MM.1S (cell line): Measurements from ENCODE around the gene TJAP1.

Source experiments
- DNase-seq: peaks from one replicate; pipeline ENCODE4 v3.0.0-alpha.2; 2015
- H2AFZ ChIP-seq: fragments of 300-600 bp; sonication (generic); 2 replicates; pipeline ENCODE4 v1.6.0; 2016; ENCODE audit warnings: antibody characterized with exemption, low read length
- H3F3A ChIP-seq: fragments of 300-600 bp; sonication (generic); 2 replicates; pipeline ENCODE4 v1.6.1; 2016; ENCODE audit warnings: mild to moderate bottlenecking, antibody characterized with exemption, low read length, moderate library complexity, mixed read lengths; ENCODE audit not compliant: insufficient read depth
- H3K27ac ChIP-seq: fragments of 300-600 bp; sonication (generic); 2 replicates; pipeline ENCODE4 v1.5.1; 2016; ENCODE audit warnings: mild to moderate bottlenecking, low read length
- H3K27me3 ChIP-seq: fragments of 300-600 bp; sonication (generic); replicated peaks from 2 replicates; pipeline ENCODE4 v1.6.0; 2016; ENCODE audit warnings: low read length; ENCODE audit not compliant: insufficient read depth
- H3K36me3 ChIP-seq: fragments of 300-600 bp; sonication (generic); replicated peaks from 2 replicates; pipeline ENCODE4 v1.6.1; 2016; ENCODE audit warnings: mild to moderate bottlenecking, low read length, mixed read lengths; ENCODE audit not compliant: insufficient read depth
- H3K4me1 ChIP-seq: fragments of 300-600 bp; sonication (generic); 2 replicates; pipeline ENCODE4 v1.6.1; 2016; ENCODE audit warnings: low read length, mixed read lengths
- H3K4me2 ChIP-seq: fragments of 300-600 bp; sonication (generic); 2 replicates; pipeline ENCODE4 v1.6.0; 2016; ENCODE audit warnings: low read depth, low read length
- H3K4me3 ChIP-seq: fragments of 300-600 bp; sonication (generic); 2 replicates; pipeline ENCODE4 v1.5.1; 2016; ENCODE audit warnings: low read length, mixed read lengths
- H3K79me2 ChIP-seq: fragments of 300-600 bp; sonication (generic); 2 replicates; pipeline ENCODE4 v1.6.1; 2016; ENCODE audit warnings: mixed run types, low read length, mixed read lengths
- H3K9ac ChIP-seq: fragments of 300-600 bp; sonication (generic); 2 replicates; pipeline ENCODE4 v1.6.1; 2016; ENCODE audit warnings: low read length, mixed read lengths
- H3K9me2 ChIP-seq: fragments of 300-600 bp; sonication (generic); replicated peaks from 2 replicates; pipeline ENCODE4 v1.6.1; 2016; ENCODE audit warnings: mild to moderate bottlenecking, low read length, mixed read lengths; ENCODE audit not compliant: insufficient read depth
- H3K9me3 ChIP-seq: fragments of 300-600 bp; sonication (generic); replicated peaks from 2 replicates; pipeline ENCODE4 v1.6.1; 2016; ENCODE audit warnings: mild to moderate bottlenecking, low read length, mixed read lengths; ENCODE audit not compliant: insufficient read depth
- H4K20me1 ChIP-seq: fragments of 300-600 bp; sonication (generic); 2 replicates; pipeline ENCODE4 v1.6.1; 2016; ENCODE audit warnings: mild to moderate bottlenecking, low read length, moderate library complexity, mixed read lengths; ENCODE audit not compliant: insufficient read depth
- EZH2 ChIP-seq: fragments of 300-600 bp; sonication (generic); optimal IDR thresholded peaks from 2 replicates; pipeline ENCODE3; 2017; ENCODE audit warnings: low read depth, mild to moderate bottlenecking, antibody characterized with exemption, low read length, mixed read lengths
- EZH2phosphoT487 ChIP-seq: fragments of 300-600 bp; sonication (generic); IDR thresholded peaks from 2 replicates; pipeline ENCODE4 v1.6.1; 2018; ENCODE audit warnings: antibody characterized with exemption, low read length
- TF ChIP-seq, protein P1 (sequence below): fragments of 300-600 bp; sonication (generic); IDR thresholded peaks from 2 replicates; pipeline ENCODE4 v1.5.1; 2016; ENCODE audit warnings: antibody characterized with exemption, low read length, mixed read lengths

TJAP1 gene

DNA sequence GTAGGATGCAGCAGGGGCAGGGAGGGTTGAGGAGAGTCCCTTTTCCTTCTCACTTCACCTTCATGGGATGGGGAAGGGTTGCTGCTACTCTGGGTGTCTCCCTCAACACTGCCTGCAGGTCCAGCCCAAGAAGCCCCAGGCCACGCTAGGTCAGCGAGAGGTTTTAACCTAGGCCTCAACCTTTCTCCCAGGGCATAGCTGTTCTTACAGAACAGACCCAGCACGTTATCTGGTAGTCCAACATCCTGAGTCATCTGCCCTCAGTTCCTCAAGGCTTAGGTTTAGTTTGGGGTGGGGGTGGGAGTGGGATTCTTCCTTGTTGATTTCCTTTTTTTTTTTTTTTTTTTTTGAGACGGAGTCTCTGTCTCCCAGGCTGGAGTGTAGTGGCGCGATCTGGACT is 17.0 kb downstream of the TJAP1 start:
- no peak overlapping the region for H3K9ac ChIP-seq
- no peaks in the 10 kb centered on the region for H3K9me3 ChIP-seq
- H3K9me2 ChIP-seq: no peaks in the 10 kb centered on the region
- H3K27ac ChIP-seq: no peak overlapping the region
- 0 out of 2 replicates have a peak, but pooled peaks cover 3% of the 10 kb centered on the region for H3K36me3 ChIP-seq
- TF ChIP-seq, protein P1, sequence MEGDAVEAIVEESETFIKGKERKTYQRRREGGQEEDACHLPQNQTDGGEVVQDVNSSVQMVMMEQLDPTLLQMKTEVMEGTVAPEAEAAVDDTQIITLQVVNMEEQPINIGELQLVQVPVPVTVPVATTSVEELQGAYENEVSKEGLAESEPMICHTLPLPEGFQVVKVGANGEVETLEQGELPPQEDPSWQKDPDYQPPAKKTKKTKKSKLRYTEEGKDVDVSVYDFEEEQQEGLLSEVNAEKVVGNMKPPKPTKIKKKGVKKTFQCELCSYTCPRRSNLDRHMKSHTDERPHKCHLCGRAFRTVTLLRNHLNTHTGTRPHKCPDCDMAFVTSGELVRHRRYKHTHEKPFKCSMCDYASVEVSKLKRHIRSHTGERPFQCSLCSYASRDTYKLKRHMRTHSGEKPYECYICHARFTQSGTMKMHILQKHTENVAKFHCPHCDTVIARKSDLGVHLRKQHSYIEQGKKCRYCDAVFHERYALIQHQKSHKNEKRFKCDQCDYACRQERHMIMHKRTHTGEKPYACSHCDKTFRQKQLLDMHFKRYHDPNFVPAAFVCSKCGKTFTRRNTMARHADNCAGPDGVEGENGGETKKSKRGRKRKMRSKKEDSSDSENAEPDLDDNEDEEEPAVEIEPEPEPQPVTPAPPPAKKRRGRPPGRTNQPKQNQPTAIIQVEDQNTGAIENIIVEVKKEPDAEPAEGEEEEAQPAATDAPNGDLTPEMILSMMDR: no peak
- TF ChIP-seq EZH2 (no peak), EZH2phosphoT487 (no peak)
- no peak for DNase-seq
- no peaks in the 10 kb centered on the region for H3K27me3 ChIP-seq
- H3K4me1 ChIP-seq: no peaks in the 10 kb centered on the region
- H4K20me1 ChIP-seq: no peaks in the 10 kb centered on the region
- peaks cover 9% of the 10 kb centered on the region; the same call in 1 of the 2 replicates for H3K79me2 ChIP-seq
- H3F3A ChIP-seq: no peaks in the 10 kb centered on the region
- H3K4me3 ChIP-seq: no peak overlapping the region
- no peak overlapping the region for H3K4me2 ChIP-seq
- H2AFZ ChIP-seq: no peak overlapping the region

- Histone ChIP-seq H3K27me3 (no peaks in the 10 kb centered on the region), H3K79me2 (peaks cover 8% of the 10 kb centered on the region; the same call in 1 of the 2 replicates), H3F3A (no peaks in the 10 kb centered on the region), H3K9me2 (no peaks in the 10 kb centered on the region), H2AFZ (no peak overlapping the region), H3K4me3 (no peak overlapping the region), H3K36me3 (0 out of 2 replicates have a peak, but pooled peaks cover 3% of the 10 kb centered on the region), H3K27ac (no peak overlapping the region), H3K4me1 (no peaks in the 10 kb centered on the region), H4K20me1 (no peaks in the 10 kb centered on the region), H3K9ac (no peak overlapping the region), H3K4me2 (no peak overlapping the region), H3K9me3 (no peaks in the 10 kb centered on the region)
- TF ChIP-seq EZH2phosphoT487 (no peak), EZH2 (no peak)
- TF ChIP-seq, protein P1: no peak
- no peak for DNase-seq
These were observed 17.4 kb downstream of the TJAP1 start for GRCh38 chr6:43494766-43495165.

DNA sequence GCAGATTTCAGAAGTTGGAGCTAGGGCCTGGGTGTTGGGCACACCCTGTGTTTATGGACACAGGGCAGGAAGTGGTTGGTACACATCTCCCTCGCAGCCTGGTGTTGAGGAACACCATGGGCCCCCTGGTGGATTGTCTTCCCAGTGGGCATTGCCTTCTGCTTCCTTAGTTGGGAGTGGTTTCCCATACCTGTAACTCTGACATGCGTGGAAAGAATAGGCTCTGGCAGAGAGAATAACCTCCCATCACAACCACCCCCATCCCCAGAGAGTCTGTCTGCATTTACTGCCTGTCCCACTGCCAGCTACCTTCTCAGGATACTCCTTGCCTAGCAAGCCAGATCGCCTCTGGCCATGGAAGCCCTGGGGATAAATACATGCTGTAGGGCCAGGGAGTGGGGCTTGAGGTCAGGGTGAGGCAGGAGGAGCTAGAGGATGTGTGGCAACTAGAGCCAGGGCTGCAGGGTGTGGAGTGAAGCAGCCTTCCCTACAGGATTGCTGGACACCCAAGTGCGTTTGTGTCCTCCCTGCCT is 18.1 kb downstream of the TJAP1 start:
- no peak overlapping the region for H3K9ac ChIP-seq
- no peak overlapping the region for H2AFZ ChIP-seq
- TF ChIP-seq EZH2 (no peak), EZH2phosphoT487 (no peak)
- TF ChIP-seq, protein P1: no peak

More for the DNA sequence above, 18.1 kb downstream of the TJAP1 start:
- no peaks in the 10 kb centered on the region for H3K27me3 ChIP-seq
- H3K4me2 ChIP-seq: no peak overlapping the region
- H4K20me1 ChIP-seq: no peaks in the 10 kb centered on the region
- H3K27ac ChIP-seq: no peak overlapping the region
- no peaks in the 10 kb centered on the region for H3K9me2 ChIP-seq
- H3K79me2 ChIP-seq: peaks cover 8% of the 10 kb centered on the region; the same call in 1 of the 2 replicates
- no peaks in the 10 kb centered on the region for H3K4me1 ChIP-seq
- 0 out of 2 replicates have a peak, but pooled peaks cover 3% of the 10 kb centered on the region for H3K36me3 ChIP-seq
- no peak overlapping the region for H3K4me3 ChIP-seq
- no peaks in the 10 kb centered on the region for H3K9me3 ChIP-seq
- no peaks in the 10 kb centered on the region for H3F3A ChIP-seq
- no peak for DNase-seq
